GM18858 (cell line): Measurements from ENCODE around the gene LYZL6.

Experiments
- ATAC-seq: cut with Tn5 transposase; IDR thresholded peaks from one replicate; pipeline ENCODE4 v1.9.1; 2021; ENCODE audit not compliant: unreplicated experiment

Gene LYZL6, protein sequence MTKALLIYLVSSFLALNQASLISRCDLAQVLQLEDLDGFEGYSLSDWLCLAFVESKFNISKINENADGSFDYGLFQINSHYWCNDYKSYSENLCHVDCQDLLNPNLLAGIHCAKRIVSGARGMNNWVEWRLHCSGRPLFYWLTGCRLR

DNA sequence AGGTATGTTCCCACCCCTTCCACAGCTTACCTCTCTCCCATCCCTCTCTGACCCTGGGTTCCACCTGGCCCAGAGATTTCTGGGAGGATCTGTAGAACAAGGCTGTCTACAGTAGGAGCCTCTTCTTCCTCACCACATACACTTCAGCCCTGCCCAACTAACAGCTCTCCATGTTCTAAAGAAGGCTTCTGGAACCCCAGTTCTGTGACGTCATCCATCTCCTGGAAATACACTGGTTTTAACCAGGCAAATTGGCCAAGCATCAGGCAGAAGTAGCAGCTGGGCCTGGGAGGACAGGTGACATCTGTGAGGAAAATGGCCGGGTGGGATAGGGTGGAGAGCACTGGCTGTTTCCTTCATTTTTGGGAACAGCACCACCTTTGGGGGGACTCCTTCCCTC is at the start of gene LYZL6:
TSS of gene LYZL6 (minus strand) at position 177 of the 400 bp plus-strand sequence. CDS start 4,357 bp downstream, outside the sequence.
- ATAC-seq, result no peak

DNA sequence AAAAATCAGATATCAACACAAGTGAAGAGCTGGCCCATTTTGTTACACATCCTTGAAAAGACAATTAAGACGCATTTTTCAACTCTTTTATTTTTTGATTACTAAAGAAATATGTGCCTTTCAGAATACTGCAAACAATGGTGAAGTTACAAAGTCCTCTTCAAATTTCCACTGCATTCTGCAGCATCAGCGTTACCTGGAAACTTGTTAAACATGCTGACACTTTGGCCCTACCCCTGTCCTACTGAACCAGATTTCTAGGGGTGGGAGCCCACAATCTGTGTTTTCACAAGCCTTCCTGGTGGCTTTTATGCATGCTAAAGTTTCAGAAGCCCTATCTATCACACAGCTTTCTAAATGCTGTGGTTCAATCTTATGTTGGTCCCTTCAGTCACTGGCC is 47.6 kb upstream of the LYZL6 start:
- no peak for ATAC-seq

DNA sequence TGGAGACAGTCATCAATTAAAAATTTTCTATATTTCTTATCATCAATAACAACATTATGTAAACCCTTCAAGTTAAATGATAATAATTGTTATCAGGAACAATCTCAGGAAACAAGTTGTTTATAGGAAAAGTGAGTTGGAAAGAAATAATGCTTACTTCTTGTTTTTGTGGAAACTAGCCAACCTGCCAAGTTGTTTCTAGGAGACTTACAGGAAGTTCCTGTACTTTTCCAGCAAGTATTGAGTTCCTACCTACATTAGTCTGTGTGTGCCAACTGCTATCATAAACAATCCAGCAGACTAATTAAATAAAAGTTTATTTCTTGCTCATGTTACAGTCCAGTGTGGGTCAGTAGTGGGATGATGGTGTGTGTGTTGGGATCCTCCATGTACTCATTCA is 44.7 kb upstream of the LYZL6 start:
- ATAC-seq, result no peak

DNA sequence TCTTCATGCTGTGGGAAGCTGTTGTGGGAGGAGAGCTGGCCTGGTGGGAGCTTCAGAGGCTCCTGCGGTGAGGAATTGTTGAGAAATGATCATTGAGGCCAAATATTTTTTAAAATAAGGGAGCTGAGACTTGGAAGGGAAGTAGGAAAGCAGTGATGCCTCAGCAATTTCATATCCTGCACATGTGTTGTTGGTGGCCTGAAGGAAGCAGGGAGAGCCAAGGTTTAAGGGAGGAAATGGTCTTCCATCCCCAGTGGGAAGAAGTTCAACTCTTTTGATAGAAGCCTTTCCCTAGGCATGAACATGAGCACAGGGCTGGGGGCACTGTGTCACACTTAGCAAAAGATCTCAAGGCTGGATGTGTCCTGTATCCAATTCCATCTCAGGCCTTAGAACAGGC is 43.1 kb upstream of the LYZL6 start, which contains the start of gene CCL14:
TSS of gene CCL14 (minus strand) at position 87 of the 400 bp plus-strand sequence. CDS start at position 7, 80 bp downstream.
- ATAC-seq, result no peak

DNA sequence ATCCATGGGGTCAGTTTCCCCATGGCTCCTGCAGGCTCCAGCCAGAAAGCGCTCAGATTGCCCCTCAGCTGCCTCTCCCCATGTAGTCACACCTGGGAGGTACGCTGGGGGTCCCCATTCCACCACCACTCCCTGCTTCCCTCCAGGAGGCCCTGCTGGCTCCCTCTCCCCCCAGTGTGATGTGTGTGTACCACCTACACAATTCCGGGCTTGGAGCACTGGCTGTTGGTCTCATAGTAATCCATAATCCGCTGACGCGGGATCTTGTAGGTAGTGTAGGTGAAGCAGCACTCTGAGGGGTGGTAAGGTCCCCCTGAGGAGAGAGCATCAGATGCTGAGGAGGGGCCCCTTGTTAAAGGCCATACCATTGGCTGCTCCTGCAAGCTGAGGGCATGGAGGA is 40.6 kb upstream of the LYZL6 start:
- no peak for ATAC-seq

DNA sequence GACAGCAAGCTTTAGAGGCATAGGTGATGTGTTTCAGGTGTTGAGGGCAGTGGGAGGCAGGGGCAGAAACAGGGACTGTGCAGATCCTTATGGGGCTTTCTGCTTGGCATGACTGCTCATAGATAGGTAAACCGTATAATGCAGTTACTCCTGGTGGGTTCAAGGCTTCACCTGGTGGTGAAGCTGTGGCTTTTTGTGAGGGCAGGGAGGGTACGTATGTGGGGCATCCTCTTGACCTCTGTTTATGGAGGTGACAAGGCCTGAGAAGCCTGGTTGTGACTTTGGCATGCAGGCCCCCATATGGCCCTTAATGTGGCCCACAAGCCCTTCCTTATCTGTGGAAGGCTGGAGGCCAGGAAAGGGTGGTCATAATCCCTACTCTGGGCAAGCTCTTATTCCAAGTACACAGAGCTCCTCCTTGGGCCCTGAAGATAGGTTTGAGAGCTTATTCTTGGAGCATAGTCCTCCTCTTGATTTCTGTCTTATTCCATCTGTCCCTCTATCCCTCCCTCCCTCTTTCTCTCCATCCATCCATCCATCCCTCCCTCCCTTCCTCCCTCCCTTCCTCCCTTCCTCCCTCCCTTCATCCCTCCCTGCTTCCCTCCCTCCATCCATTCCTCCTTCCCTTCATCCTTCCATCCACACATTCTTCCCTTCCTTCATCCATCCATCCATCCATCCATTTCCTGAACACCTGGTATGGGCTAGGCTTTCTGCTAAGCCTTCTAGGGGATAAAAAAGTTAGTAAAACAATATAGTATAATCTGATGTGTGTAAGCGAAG is 39.1 kb upstream of the LYZL6 start:
- no peak for ATAC-seq

DNA sequence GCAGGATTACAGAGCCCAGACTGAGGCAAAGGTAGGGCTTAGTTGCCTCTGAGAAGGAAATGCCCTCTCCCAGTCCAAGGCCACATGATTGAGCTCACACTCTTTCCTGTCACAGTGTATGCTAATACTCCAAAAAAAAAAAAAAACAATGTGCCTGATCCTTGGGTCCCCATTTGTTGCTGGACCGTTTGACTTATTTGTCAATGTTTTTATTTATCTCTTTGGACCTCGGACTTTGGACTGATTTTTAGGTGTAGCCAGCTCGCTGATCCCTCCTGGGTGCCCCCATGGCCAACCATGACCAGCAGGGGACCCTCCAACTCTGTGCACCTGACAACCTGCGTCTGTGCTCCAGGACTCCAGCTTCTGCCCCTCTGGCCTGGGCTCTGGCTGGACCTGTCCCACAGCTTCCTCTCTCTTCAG is 38.4 kb upstream of the LYZL6 start:
- ATAC-seq, result no peak

DNA sequence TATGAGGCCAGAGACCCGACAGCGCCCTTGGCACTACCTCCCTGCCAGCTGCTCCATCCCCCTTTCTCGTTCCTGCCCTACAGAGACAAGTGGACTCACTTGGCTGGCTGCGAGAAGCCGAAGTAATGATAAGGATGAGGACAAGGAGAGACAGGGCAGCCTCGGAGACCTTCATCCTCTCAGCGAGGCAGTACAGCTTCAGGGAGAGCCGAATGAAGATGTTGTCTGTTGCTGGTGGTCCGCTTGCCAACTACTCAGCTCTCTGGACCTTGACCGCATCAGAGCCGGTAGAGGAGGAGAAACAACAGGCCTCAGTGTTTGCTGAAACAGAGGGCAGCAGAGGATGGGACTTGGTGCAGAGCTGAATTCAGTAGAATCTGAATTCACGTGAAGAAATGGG is 37.7 kb upstream of the LYZL6 start, which contains the start of gene CCL16:
TSS of gene CCL16 (minus strand) at position 252 of the 400 bp plus-strand sequence. CDS start at position 175, 77 bp downstream.
- ATAC-seq, result no peak

DNA sequence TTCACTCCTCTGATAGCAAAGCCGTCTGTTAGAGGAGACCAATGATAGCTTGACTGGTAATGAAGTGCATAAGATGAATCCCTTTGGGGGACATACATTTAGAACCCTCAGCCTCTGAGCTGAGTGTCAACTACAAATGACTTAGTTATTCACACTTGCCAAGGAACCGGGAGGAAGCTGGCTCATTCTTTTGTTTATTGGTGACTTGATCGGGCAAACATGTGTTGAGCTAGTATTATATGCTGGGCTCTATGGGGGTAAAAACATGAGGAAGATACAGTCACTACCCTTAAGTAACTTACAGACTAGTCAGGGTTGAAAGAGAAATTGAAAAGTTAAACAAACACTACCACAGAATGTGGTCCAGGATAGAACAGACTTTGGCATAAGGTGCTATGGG is 34.8 kb upstream of the LYZL6 start:
- no peak for ATAC-seq

DNA sequence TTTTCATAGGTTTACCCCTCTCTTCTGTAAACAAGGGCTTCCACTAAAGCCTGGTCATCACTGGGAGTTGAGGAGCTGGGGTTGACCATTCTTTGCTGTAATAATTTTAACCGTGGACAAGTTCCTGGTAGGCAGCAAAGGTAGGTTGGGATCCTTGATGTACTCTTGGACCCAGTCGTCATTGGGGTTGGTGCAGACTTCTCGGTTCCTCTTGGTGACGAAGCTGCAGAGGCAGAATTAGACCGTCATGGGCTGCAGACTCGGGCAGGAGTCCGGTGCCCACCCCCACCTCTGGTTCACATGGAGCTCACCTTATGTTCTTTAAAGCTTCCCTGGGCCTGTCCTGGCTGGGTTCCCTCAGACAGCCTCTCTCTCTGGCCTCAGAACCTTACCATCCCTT is 34.0 kb upstream of the LYZL6 start:
- no peak for ATAC-seq

DNA sequence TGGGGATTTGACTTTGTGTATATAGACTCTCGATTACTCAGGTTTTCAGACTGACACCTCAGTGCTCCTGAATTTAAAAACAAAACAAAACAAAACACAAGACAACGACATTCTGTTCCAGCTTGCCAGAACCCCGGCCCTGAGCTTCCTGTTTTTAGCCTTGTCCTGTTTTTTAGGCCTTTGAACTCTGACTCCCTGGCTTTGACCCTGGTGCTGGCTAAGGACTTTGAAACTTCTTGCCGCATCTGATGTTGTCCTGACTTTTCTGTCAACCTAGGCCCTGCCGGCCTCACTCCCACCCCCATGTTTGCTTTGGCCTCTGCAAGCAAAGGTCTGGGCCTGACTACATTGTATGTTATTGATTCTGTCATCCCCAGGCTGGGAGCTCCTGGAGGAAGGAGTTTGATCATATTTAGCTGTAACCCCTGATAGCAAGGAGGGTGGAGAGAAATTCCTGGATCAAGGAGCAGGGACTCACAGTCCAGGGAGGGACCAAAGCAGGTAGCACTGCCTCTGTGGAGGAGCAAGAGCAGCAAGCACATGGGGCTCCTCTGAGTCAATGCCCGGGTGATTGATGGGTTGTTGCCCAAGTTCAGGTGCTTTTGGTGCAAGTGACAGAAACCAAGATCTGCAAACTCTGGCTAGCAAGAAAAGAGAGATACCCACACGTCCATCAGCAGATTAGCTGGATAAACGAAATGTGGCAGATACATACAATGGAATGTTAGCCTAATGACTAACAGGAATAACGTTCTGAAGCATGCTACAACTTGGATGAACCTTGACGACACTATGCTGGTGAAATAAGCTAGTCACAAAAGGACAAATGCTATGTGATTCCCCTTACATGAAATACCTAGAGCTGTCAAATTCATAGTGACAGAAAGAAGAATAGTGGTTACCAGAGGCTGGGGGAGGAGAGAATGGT is 30.1 kb upstream of the LYZL6 start:
- ATAC-seq, result no peak

DNA sequence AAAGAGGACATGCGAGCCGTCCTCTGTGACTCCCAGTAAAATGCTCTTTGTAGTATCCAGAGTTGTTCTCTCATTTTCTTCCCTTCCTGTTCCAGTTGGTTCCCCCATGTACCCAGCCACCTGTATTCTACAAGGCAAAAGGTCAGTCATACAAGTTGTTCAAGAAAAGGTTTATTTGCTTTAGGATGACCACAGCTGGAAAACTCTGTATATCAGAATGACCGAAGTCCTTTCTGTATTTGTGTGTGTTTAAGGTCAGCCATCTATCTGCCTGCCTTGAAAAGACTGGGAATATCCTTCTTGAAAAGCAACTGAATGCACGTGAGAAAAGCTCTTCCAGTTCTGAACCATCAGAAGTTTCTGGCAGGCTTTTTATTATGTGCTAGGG is 29.4 kb upstream of the LYZL6 start:
- no peak for ATAC-seq

DNA sequence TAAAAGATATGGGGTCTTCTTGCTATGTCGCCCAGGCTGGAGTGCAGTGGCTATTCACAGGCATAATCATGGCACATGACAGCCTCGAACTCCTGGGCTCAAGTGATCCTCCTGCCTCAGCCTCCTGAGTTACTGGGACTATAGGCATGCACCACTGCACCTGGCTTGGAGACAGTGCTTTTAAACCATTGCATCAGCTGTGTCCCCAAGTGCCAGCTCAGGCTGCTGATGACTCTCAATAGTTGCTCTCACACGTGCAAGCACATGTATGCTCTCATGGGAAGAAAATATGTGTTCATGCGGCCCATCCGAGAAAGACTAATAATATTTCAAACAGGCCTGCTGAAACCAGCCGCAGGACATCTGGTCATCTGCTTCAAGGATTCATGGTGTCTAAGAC is 29.0 kb upstream of the LYZL6 start:
- no peak for ATAC-seq

DNA sequence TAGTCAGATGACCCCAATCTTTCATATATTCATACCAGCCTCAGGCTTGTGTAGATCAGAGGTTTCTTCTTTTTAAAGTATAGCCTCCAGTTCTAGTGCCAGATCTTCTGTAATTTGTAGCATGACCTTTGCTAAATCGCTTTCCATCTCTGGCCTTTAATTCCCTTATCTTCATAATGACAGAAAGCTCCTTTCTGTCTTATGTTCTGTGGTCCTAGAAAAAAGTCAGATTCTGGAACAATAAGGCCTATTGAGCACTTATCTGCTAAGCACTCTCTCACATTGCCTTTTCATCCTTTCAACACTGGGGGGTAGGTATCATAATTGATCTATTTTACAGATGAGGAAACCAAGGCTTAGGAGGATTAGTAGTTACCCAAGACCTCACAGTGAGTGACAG is 28.6 kb upstream of the LYZL6 start:
- no peak for ATAC-seq

DNA sequence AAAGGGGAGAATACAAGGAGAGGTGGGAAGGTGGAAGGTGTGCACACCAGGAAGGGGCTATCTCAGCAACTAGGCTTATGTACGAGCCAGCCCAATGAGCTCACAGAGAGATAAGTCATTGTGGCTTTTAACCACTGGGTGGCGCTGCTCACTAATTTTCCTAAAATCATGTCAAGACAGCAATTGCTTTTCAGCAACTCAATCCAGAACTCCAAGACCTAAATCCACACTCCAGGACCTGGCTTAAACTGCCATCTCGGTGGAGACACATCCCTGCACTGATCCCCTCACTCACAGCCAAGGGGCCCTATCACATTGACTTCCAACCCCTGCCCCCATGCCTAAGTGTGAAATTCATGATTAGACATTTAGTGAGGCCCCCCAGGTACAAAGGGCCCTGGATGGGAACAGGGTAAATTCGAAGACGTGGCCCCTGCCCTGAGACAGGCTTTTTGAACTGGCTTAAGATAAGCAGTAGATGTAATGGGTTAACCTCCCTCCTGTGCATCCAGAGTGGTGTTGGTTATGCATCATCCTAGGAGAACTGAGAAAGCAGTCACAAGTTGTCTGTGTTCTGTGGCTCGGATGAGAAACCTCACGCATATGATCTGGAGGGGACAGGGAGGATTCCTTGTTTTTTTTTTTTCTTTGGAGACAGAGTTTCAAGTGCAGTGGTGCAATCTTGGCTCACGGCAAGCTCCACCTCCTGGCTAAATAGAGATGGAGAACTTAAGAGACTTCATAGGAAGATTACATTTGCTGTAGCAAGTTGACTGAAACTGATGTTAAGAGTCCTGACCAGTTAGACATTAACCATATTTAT is 26.3 kb upstream of the LYZL6 start:
- no peak for ATAC-seq

DNA sequence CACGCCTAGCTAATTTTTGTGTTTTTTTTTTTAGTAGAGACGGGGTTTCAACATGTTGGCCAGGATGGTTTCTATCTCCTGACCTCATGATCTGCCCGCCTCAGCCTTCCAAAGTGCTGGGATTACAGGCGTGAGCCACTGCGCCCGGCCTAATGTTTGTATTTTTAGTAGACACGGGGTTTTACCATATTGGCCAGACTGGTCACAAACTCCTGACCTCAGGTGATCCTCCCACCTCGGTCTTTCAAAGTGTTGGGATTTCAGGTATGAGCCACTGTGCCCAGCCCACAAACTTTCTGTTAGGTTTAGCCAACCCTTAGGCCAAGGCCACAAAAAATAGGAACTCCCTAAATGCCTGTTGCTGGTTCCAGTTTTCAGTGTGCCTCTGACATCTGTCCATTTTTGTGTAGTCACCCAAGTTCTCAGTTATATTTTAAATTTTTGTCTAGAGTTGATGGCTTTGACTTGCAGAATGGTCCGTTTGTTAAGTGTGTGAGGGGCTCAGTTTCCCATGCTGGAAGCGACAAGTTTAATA is 25.1 kb upstream of the LYZL6 start:
- no peak for ATAC-seq

DNA sequence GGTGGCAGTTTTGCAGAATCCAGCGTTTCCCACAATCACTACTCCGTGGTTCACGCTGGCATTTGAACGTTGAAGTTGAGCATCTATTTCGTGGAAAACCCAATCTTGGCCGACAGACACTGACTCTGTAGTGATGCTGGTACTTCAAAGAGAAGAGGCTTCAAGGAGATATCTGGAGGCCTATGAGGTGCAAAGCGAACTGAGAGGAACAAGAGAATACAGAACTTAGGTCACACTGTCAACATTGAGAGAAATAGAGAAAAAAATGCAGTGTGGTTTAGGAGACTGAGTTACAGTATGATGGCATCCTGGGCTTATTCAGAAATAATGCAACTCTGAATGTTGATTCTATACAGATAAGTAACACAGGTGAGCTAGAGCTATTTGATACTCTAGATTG is 21.8 kb upstream of the LYZL6 start:
- no peak for ATAC-seq

DNA sequence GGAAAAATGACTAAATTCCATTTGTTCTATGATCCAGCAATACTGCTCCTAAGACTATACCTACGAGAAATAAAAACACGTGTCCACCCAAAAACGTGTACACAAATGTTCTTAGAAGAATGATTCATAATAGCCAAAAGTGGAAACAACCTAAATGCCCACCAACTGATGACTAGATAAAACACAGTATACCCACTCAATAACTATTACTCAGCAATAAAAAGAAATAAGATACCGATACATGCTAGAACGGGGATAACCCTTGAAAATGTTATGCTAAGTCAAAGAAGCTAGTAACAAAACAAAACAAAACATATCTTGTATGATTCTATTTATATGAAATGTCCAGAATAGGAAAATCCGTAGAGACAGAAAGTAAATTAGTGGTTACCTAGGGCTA is 20.1 kb upstream of the LYZL6 start:
- no peak for ATAC-seq

DNA sequence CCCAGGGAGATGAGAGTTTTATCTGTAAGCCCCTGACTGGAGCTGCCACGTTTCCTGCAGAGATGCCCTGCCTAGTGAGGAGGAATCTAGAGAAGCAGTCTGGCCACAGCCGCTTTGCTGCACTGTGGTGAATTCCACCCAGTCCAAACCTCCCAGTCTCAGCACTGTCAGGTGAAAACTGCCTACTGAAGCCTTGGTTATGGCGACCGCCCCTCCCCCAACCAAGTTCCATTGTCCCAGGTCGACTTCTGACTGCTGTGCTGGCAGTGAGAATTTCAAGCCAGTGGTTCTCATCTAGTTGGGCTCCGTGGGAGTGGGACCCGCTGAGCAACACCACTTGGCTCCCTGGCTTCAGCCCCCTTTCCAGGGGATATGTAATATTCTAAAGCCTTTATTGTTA is 10.2 kb upstream of the LYZL6 start:
- ATAC-seq, result no peak

DNA sequence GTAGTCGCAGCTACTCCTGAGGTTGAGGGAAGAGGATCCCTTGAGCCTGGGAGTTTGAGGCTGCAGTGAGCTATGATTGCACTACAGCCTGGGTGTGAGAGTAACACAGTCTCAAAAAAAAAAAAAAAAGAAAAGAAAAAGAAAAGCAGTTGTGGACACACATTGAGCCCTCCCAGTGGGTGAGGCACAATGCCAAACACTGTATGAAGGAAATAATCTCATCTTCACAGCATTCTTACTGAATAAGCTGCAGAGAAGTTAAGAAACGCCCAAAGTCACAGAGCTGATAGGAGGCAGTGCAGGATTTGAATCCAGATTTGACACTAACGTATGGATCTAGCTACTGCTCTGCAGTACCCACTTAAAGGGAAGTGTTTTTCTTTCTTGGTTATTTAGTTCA is 5.9 kb upstream of the LYZL6 start:
- no peak for ATAC-seq
